K562 (cell line): ENCODE measurements around the gene MARCKS. TPM values are rescaled to one million over a fixed set of nuclear protein-coding genes. Genes with fewer than 3 reads are reported as not detected.
A peak's percentile ranks its signal among the peaks of the same experiment; 100 is the strongest.

ENCODE experiments used
- ATAC-seq: fragments of 200-7000 bp; cut with Tn5 transposase; 3 replicates; pipeline ENCODE4 v1.9.1; 2020; ENCODE audit warnings: moderate library complexity
- BruUV-seq: library from RNA; stranded (reverse); fragments of 400-500 nt; replicated peaks from 2 replicates; lab custom pipeline; 2021; lab: Mats Ljungman, UMichigan
- CTCF ChIA-PET: fragments of 300-600 bp; formaldehyde crosslinking; extraction: SDS; loops from one replicate; lab custom pipeline; 2021; ENCODE audit warnings: low intra/inter-chr PET ratio; lab: Yijun Ruan, JAX
- POLR2A ChIA-PET: fragments of 300-600, 350-650 bp; sonication (Branson Sonifier 250); formaldehyde crosslinking; extraction: SDS; loops from one replicate; lab custom pipeline; 2021; ENCODE audit warnings: antibody characterized with exemption, inconsistent platforms; lab: Yijun Ruan, JAX
- DNase-seq, 4 experiments: peaks; one replicate each; pipeline versions ENCODE4 v3.0.0 to v3.0.0-alpha.2; 2011 to 2018; ENCODE audit warnings: low spot score in 3 of 4, mixed read lengths in 3 of 4; ENCODE audit errors: extremely low read depth in 1 of 4
- FAIRE-seq: peaks from 2 replicates; lab custom pipeline; 2011; peaks lifted over from hg19 to GRCh38; lab: Jason Lieb, UNC
- H2AFZ ChIP-seq: 2 replicates; pipeline ENCODE4 v1.6.0; 2011; ENCODE audit warnings: low read depth, low read length, control low read depth, inconsistent platforms
- H3K27ac ChIP-seq: fragments of 200-600 bp; 3 replicates; pipeline ENCODE4 v1.8.0; 2011; ENCODE audit warnings: low read depth, mild to moderate bottlenecking, control low read depth, inconsistent platforms, low read length, moderate library complexity, mixed read lengths; ENCODE audit errors: extremely low read depth
- H3K27me3 ChIP-seq, 2 experiments: fragments of 300-600 bp in 1 of 2; 2 replicates in 1 of 2; 3 replicates in 1 of 2; pipeline versions ENCODE4 v1.6.0 to v1.8.0; 2011; ENCODE audit warnings: inconsistent platforms in 2 of 2, low read length in 2 of 2, mild to moderate bottlenecking in 1 of 2, mixed read lengths in 1 of 2, moderate library complexity in 1 of 2; ENCODE audit not compliant: control insufficient read depth in 2 of 2, insufficient read depth in 2 of 2
- H3K36me3 ChIP-seq: fragments of 300-600 bp; 3 replicates; pipeline ENCODE4 v1.8.0; 2011; ENCODE audit warnings: mild to moderate bottlenecking, low read length, inconsistent platforms; ENCODE audit not compliant: control insufficient read depth, insufficient read depth
- H3K4me1 ChIP-seq, 2 experiments: fragments of 200-600 bp in 1 of 2; replicated peaks in 1 of 2; 2 replicates in 1 of 2; 3 replicates in 1 of 2; pipeline versions ENCODE4 v1.5.1 to v1.8.0; 2011; ENCODE audit warnings: inconsistent platforms in 2 of 2, low read length in 2 of 2, mild to moderate bottlenecking in 1 of 2, mixed read lengths in 1 of 2, moderate library complexity in 1 of 2; ENCODE audit not compliant: control insufficient read depth in 2 of 2, insufficient read depth in 2 of 2
- H3K4me2 ChIP-seq: 2 replicates; pipeline ENCODE4 v1.6.1; 2011; ENCODE audit warnings: low read length, control low read depth, inconsistent platforms, mixed read lengths; ENCODE audit not compliant: insufficient read depth
- H3K4me3 ChIP-seq: fragments of 200-600 bp; sonication (generic), shearing (Covaris generic); 2 replicates; pipeline ENCODE4 v1.5.1; 2016; ENCODE audit warnings: control low read depth, inconsistent platforms
- H3K79me2 ChIP-seq: fragments of 200-600 bp; 3 replicates; pipeline ENCODE4 v1.8.0; 2011; ENCODE audit warnings: low read length, inconsistent platforms; ENCODE audit not compliant: control insufficient read depth, insufficient read depth
- H3K9ac ChIP-seq, 2 experiments: 2 replicates each; pipeline versions ENCODE4 v1.6.0 to v1.6.1; 2011; ENCODE audit warnings: low read depth in 2 of 2, low read length in 2 of 2, control low read depth in 1 of 2, inconsistent platforms in 1 of 2, mild to moderate bottlenecking in 1 of 2, mixed read lengths in 1 of 2; ENCODE audit not compliant: insufficient read depth in 1 of 2
- H3K9me1 ChIP-seq: one replicate; pipeline ENCODE4 v1.6.0; 2011; ENCODE audit warnings: inconsistent platforms, mild to moderate bottlenecking, low read length, moderate library complexity; ENCODE audit not compliant: control insufficient read depth, insufficient read depth
- H3K9me3 ChIP-seq: replicated peaks from 2 replicates; pipeline ENCODE4 v1.5.1; 2011; ENCODE audit warnings: low read depth, low read length, inconsistent platforms; ENCODE audit not compliant: control insufficient read depth, insufficient read depth
- H4K20me1 ChIP-seq: replicated peaks from 2 replicates; pipeline ENCODE4 v1.6.1; 2011; ENCODE audit warnings: low read length, inconsistent platforms, mixed read lengths; ENCODE audit not compliant: control insufficient read depth, insufficient read depth
- NCOR1 ChIP-seq: fragments of 450-650 bp; IDR thresholded peaks from 2 replicates; pipeline ENCODE4 v1.6.1; 2016; ENCODE audit warnings: mild to moderate bottlenecking, moderate library complexity
- RFX7 ChIP-seq: fragments of 250-450 bp; sonication (Bioruptor Pico); IDR thresholded peaks from 2 replicates; pipeline ENCODE4 v1.5.1; 2021; ENCODE audit warnings: mild to moderate bottlenecking
- RUNX1 ChIP-seq: sonication (generic); IDR thresholded peaks from 2 replicates; pipeline ENCODE4 v1.6.1; 2016; ENCODE audit warnings: antibody characterized with exemption, low read depth
- STAT5A ChIP-seq: IDR thresholded peaks from 2 replicates; pipeline ENCODE4 v1.6.1; 2012; ENCODE audit warnings: low read length, inconsistent platforms, borderline replicate concordance
- ZNF512 ChIP-seq: IDR thresholded peaks from 2 replicates; pipeline ENCODE4 v1.6.1; 2016; ENCODE audit warnings: missing genetic modification characterization, missing compliant biosample characterization
- WGBS: fragments of 100-300 bp; shearing (Covaris generic); methylation state at CpG from one replicate; pipeline ENCODE4 v1.1.6; 2016; ENCODE audit warnings: low coverage, mixed read lengths; ENCODE audit not compliant: insufficient coverage; ENCODE audit errors: missing lambda C conversion rate; 5-methylcytosine and 5-hydroxymethylcytosine counted together
- in situ Hi-C: fragments of 300-500 bp; cut with MboI; formaldehyde crosslinking; loops from 4 replicates; pipeline ENCODE4 v1.15.0; 2018; ENCODE audit warnings: inconsistent platforms, mixed read lengths
- intact Hi-C: fragments of 100-400 bp; cut with micrococcal nuclease; formaldehyde crosslinking; loops from 2 replicates; pipeline ENCODE4 v1.14.2; 2022
- polyA plus RNA-seq, 8 experiments: library from polyadenylated mRNA; depleted of rRNA in 4 of 8; stranded (reverse) in 5 of 8; unstranded in 3 of 8; fragments of >200 nt; fragmentation: Nextera tagmentation in 2 of 8; fragmentation: Illumina TruSeq in 1 of 8; extraction: Ambion mirVana in 2 of 8; extraction: Trizol in 1 of 8; gene quantifications; 2 replicates each; pipeline versions ENCODE4 v1.2.1 to v1.2.3, GENCODE V29; 2011 to 2014; ENCODE audit warnings: inconsistent platforms in 1 of 8, missing spikeins in 1 of 8
- total RNA-seq, 7 experiments: library from RNA; depleted of rRNA in 6 of 7; stranded (reverse); fragments of >200 nt in 6 of 7; fragmentation: Illumina TruSeq in 2 of 7; extraction: Trizol in 2 of 7; gene quantifications; 2 replicates each; pipeline versions ENCODE4 v1.2.1 to v1.2.3, GENCODE V29; 2011 to 2021; ENCODE audit warnings: low replicate concordance in 1 of 7
- TF ChIP-seq, protein P1 (sequence below): fragments of 250-450 bp; sonication (Bioruptor Pico); IDR thresholded peaks from 2 replicates; pipeline ENCODE4 v1.6.1; 2021; ENCODE audit warnings: mild to moderate bottlenecking

The MARCKS gene
- total and polyA plus RNA-seq, 9 of the 15 experiments (the other 6 are each of a cell fraction or from before 2014, with no cell fraction given) = 0.15 to 2.7 (median 1.0) TPM

DNA sequence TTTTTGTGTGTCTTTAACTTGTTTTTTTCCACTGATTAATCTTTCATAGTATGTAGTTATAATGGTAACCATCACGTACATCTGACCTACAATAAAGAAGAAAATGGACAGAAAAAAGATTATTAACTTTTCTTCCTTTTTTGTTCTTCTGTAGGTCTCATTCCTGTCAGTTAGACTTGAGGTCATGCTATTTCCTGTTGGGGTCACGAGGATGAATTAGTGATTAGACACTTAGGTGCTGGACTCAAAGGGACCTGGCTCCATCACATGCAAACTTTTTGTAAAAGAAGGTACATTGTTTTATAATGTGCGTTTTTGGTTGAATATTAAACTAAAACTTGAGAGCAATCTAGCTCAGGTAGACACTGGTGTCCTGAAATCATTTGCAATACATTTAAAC is 14.8 kb downstream of the MARCKS start:
- H3K27ac ChIP-seq = no peak overlapping the region
- DNase-seq (no peak), FAIRE-seq (no peak), ATAC-seq (no peak)
- no TSS peak for BruUV-seq
- H3K4me1 ChIP-seq = no peaks in the 10 kb centered on the region
- H3K9ac ChIP-seq = no peak overlapping the region
- no peaks in the 10 kb centered on the region for H4K20me1 ChIP-seq
- 7% methylated on average over 3 of the region's 3 CpGs for WGBS
- H2AFZ ChIP-seq = no peak overlapping the region
- ChIA-PET CTCF (no interaction called here), POLR2A (no interaction called here)
- no peak overlapping the region for H3K4me3 ChIP-seq
- no peaks in the 10 kb centered on the region for H3K27me3 ChIP-seq
- TF ChIP-seq STAT5A (no peak), RUNX1 (no peak), RFX7 (CRISPR knock-in tag) (no peak)
- TF ChIP-seq, protein P1, sequence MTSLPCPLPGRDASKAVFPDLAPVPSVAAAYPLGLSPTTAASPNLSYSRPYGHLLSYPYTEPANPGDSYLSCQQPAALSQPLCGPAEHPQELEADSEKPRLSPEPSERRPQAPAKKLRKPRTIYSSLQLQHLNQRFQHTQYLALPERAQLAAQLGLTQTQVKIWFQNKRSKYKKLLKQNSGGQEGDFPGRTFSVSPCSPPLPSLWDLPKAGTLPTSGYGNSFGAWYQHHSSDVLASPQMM (CRISPR knock-in tag) = no peak
- H3K9me1 ChIP-seq = no peaks in the 10 kb centered on the region
- in situ Hi-C loops = no loop called here
- no peaks in the 10 kb centered on the region for H3K36me3 ChIP-seq
- no peaks in the 10 kb centered on the region for H3K9me3 ChIP-seq
- no peaks in the 10 kb centered on the region for H3K79me2 ChIP-seq
- intact Hi-C loops = no loop called here
- no peak overlapping the region for H3K4me2 ChIP-seq

DNA sequence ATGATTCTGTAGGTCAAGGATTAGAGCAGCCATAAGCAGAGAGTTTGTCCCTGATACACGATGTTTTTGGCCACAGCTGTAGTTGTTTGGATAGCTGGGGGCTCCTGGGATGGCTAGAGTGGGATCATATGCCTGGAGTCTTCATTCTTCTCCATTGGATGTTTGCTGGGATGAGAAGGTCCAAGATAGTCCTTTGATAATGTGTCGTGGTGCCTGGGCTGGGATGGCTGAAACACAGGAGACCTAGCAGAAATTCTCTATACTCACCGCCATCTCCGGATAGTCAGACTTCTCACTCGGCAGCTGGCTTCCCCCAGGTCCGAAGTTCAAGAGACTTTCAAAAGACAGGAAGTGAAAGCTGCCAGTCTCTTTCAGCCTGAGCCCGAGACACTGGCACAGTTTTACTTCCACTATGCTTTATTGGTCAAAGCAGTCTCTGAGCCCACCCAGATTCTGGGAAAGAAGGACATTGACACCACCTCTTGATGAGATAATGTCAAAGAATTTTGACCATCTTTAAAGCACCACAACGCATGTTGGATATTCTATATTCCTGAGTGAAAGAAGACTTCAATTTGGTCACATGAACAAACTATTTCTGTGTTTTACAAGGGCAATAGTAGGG is 16.0 kb downstream of the MARCKS start:
- no peak for TF ChIP-seq NCOR1
- TF ChIP-seq ZNF512 (tag) = no peak
- no peak overlapping the region for H3K4me2 ChIP-seq
- intact Hi-C loops = no loop called here
- H3K4me3 ChIP-seq = no peak overlapping the region
- no peaks in the 10 kb centered on the region for H3K4me1 ChIP-seq
- WGBS = 11% methylated on average over 8 of the region's 8 CpGs
- FAIRE-seq (no peak), DNase-seq (no peak), ATAC-seq (no peak)
- no peaks in the 10 kb centered on the region for H3K36me3 ChIP-seq
- no peaks in the 10 kb centered on the region for H3K9me3 ChIP-seq
- ChIA-PET POLR2A (no interaction called here), CTCF (no interaction called here)
- no peak overlapping the region for H3K9ac ChIP-seq
- H2AFZ ChIP-seq = peak overlapping the region; percentile 65
- H3K9me1 ChIP-seq = no peaks in the 10 kb centered on the region
- no peak overlapping the region for H3K27ac ChIP-seq
- H3K27me3 ChIP-seq = no peaks in the 10 kb centered on the region
- in situ Hi-C loops = no loop called here
- no peaks in the 10 kb centered on the region for H4K20me1 ChIP-seq
- no TSS peak for BruUV-seq
- H3K79me2 ChIP-seq = no peaks in the 10 kb centered on the region
